HCT116 (cell line): ENCODE results near the gene IGIP. TPM values are rescaled to one million over a fixed set of nuclear protein-coding genes. Genes with fewer than 3 reads are reported as not detected.

Source experiments
- ATAC-seq: fragments of 200-7000 bp; cut with Tn5 transposase; 2 replicates; pipeline ENCODE4 v1.9.1; 2020; ENCODE audit warnings: mild to moderate bottlenecking, moderate library complexity
- BruUV-seq: library from RNA; stranded (reverse); fragments of 400-500 nt; replicated peaks from 2 replicates; lab custom pipeline; 2021; lab: Mats Ljungman, UMichigan
- CTCF ChIA-PET: fragments of 300-600 bp; sonication (Branson Sonifier 250); formaldehyde crosslinking; loops from one replicate; lab custom pipeline; 2021; ENCODE audit warnings: antibody characterized with exemption; lab: Charles Lee
- POLR2A ChIA-PET: fragments of 300-600, 350-600 bp; sonication (Branson Sonifier 250); formaldehyde crosslinking; loops from one replicate; lab custom pipeline; 2021; ENCODE audit warnings: antibody characterized with exemption; lab: Charles Lee
- RAD21 ChIA-PET, 2 experiments: fragments of 300-600 bp; sonication (Branson Sonifier 250); formaldehyde crosslinking; loops; one replicate each; lab custom pipeline; 2023; ENCODE audit warnings: low total read pairs in 2 of 2; ENCODE audit not compliant: uncharacterized antibody in 2 of 2, unreplicated experiment in 2 of 2, low non-redundant PET in 1 of 2; lab: Charles Lee
- DNase-seq: peaks from one replicate; pipeline ENCODE4 v3.0.0-alpha.2; 2010; ENCODE audit warnings: low read depth, low spot score
- H2AFZ ChIP-seq: fragments of 200-600 bp; shearing (Covaris generic), sonication (generic); 2 replicates; pipeline ENCODE4 v1.6.1; 2017; ENCODE audit warnings: low read depth, mixed run types, mixed read lengths, antibody characterized with exemption, low read length; ENCODE audit not compliant: poor library complexity, severe bottlenecking
- H3K27ac ChIP-seq: 2 replicates; pipeline ENCODE4 v1.5.1; 2012; ENCODE audit warnings: low read depth, low read length
- H3K27me3 ChIP-seq: fragments of 200-600 bp; sonication (generic); 2 replicates; pipeline ENCODE4 v1.6.1; 2016; ENCODE audit warnings: mixed run types, low read length, mixed read lengths; ENCODE audit not compliant: insufficient read depth
- H3K36me3 ChIP-seq, 2 experiments: fragments of 200-500 bp in 1 of 2; fragments of 200-600 bp in 1 of 2; sonication (Bioruptor generic) in 1 of 2; sonication (generic) in 1 of 2; 2 replicates each; pipeline versions ENCODE4 v1.5.1 to v1.6.1; 2014 to 2016; ENCODE audit warnings: low read length in 2 of 2, inconsistent platforms in 1 of 2, mixed read lengths in 1 of 2, mixed run types in 1 of 2; ENCODE audit not compliant: insufficient read depth in 2 of 2, control insufficient read depth in 1 of 2
- H3K4me1 ChIP-seq, 2 experiments: fragments of 200-600 bp in 1 of 2; sonication (generic) in 1 of 2; 2 replicates each; pipeline versions ENCODE4 v1.5.1 to v1.6.1; 2012 to 2017; ENCODE audit warnings: low read length in 2 of 2, inconsistent platforms in 1 of 2, mild to moderate bottlenecking in 1 of 2, mixed read lengths in 1 of 2, mixed run types in 1 of 2, moderate library complexity in 1 of 2; ENCODE audit not compliant: insufficient read depth in 2 of 2, control insufficient read depth in 1 of 2
- H3K4me2 ChIP-seq: fragments of 200-600 bp; sonication (generic); 2 replicates; pipeline ENCODE4 v1.6.1; 2017; ENCODE audit warnings: mixed run types, low read length, mixed read lengths
- H3K4me3 ChIP-seq, 2 experiments: fragments of 200-600 bp in 1 of 2; sonication (generic) in 1 of 2; replicated peaks in 1 of 2; 2 replicates each; pipeline ENCODE4 v1.5.1; 2011 to 2016; ENCODE audit warnings: low read length in 2 of 2, control low read depth in 1 of 2, low read depth in 1 of 2, mild to moderate bottlenecking in 1 of 2, mixed read lengths in 1 of 2, mixed run types in 1 of 2
- H3K79me2 ChIP-seq: fragments of 200-600 bp; sonication (generic); 2 replicates; pipeline ENCODE4 v1.6.1; 2017; ENCODE audit warnings: mild to moderate bottlenecking, mixed run types, low read length, moderate library complexity, mixed read lengths; ENCODE audit not compliant: insufficient read depth
- H3K9ac ChIP-seq: fragments of 200-600 bp; sonication (generic); 2 replicates; pipeline ENCODE4 v1.6.1; 2016; ENCODE audit warnings: low read length, mixed read lengths
- H3K9me2 ChIP-seq: fragments of 200-600 bp; sonication (generic), shearing (Covaris generic); 2 replicates; pipeline ENCODE4 v1.6.1; 2017; ENCODE audit warnings: mixed run types, mild to moderate bottlenecking, moderate library complexity; ENCODE audit not compliant: insufficient read depth
- H3K9me3 ChIP-seq, 2 experiments: fragments of 200-500 bp in 1 of 2; fragments of 200-600 bp in 1 of 2; sonication (Bioruptor generic) in 1 of 2; sonication (generic) in 1 of 2; 2 replicates each; pipeline ENCODE4 v1.6.1; 2014 to 2017; ENCODE audit warnings: low read length in 2 of 2, mixed read lengths in 2 of 2, inconsistent platforms in 1 of 2, low read depth in 1 of 2, mild to moderate bottlenecking in 1 of 2, mixed run types in 1 of 2, moderate library complexity in 1 of 2; ENCODE audit not compliant: control insufficient read depth in 1 of 2, insufficient read depth in 1 of 2
- H4K20me1 ChIP-seq: fragments of 200-600 bp; sonication (generic), shearing (Covaris generic); 2 replicates; pipeline ENCODE4 v1.6.1; 2017; ENCODE audit warnings: mixed run types, mild to moderate bottlenecking, moderate library complexity; ENCODE audit not compliant: insufficient read depth
- CEBPB ChIP-seq: IDR thresholded peaks from 2 replicates; pipeline ENCODE4 v1.6.1; 2012; ENCODE audit warnings: low read depth
- EGR1 ChIP-seq: IDR thresholded peaks from 2 replicates; pipeline ENCODE4 v1.6.1; 2012; ENCODE audit warnings: low read depth
- ELF1 ChIP-seq: IDR thresholded peaks from 2 replicates; pipeline ENCODE4 v1.6.1; 2012; ENCODE audit warnings: low read depth, borderline replicate concordance
- EZH2 ChIP-seq: fragments of 200-600 bp; sonication (generic); IDR thresholded peaks from 2 replicates; pipeline ENCODE4 v1.6.1; 2017; ENCODE audit warnings: antibody characterized with exemption, mixed run types
- EZH2phosphoT487 ChIP-seq: fragments of 200-600 bp; IDR thresholded peaks from 2 replicates; pipeline ENCODE4 v1.6.1; 2018; ENCODE audit warnings: antibody characterized with exemption, borderline replicate concordance
- FOSL1 ChIP-seq: IDR thresholded peaks from 2 replicates; pipeline ENCODE4 v1.6.1; 2012; ENCODE audit warnings: low read depth
- JUND ChIP-seq: IDR thresholded peaks from 2 replicates; pipeline ENCODE4 v1.6.1; 2012
- POLR2A ChIP-seq: IDR thresholded peaks from 2 replicates; pipeline ENCODE4 v1.7.0; 2011; ENCODE audit warnings: borderline replicate concordance; ENCODE audit not compliant: insufficient read depth, insufficient read length; ENCODE audit errors: extremely low read depth
- RAD21 ChIP-seq: IDR thresholded peaks from 2 replicates; pipeline ENCODE4 v1.6.1; 2012; ENCODE audit warnings: low read depth, mild to moderate bottlenecking
- SIN3A ChIP-seq: IDR thresholded peaks from 2 replicates; pipeline ENCODE4 v1.6.1; 2012; ENCODE audit warnings: low read depth
- SP1 ChIP-seq: IDR thresholded peaks from 2 replicates; pipeline ENCODE4 v1.6.1; 2012; ENCODE audit warnings: low read depth
- SRF ChIP-seq: IDR thresholded peaks from 2 replicates; pipeline ENCODE4 v1.6.1; 2012; ENCODE audit warnings: low read depth
- TCF7L2 ChIP-seq: IDR thresholded peaks from 2 replicates; pipeline ENCODE4 v1.7.0; 2011; ENCODE audit warnings: borderline replicate concordance, inconsistent platforms; ENCODE audit not compliant: insufficient read depth, insufficient read length; ENCODE audit errors: extremely low read depth
- YY1 ChIP-seq: IDR thresholded peaks from 2 replicates; pipeline ENCODE4 v1.6.1; 2011; ENCODE audit warnings: low read length, low read depth, moderate library complexity, mild to moderate bottlenecking; ENCODE audit not compliant: insufficient replicate concordance; ENCODE audit errors: extremely low read depth
- ZFX ChIP-seq: fragments of 450-650 bp; IDR thresholded peaks from 2 replicates; pipeline ENCODE4 v1.6.1; 2017
- ZNF274 ChIP-seq: fragments of 200-500 bp; sonication (Bioruptor generic); IDR thresholded peaks from 2 replicates; pipeline ENCODE4 v1.6.1; 2014; ENCODE audit warnings: mild to moderate bottlenecking, low read depth, low read length, inconsistent platforms
- intact Hi-C: fragments of 100-400 bp; cut with micrococcal nuclease; formaldehyde crosslinking; loops from 2 replicates; pipeline ENCODE4 v1.10.0; 2022
- total RNA-seq: library from RNA; stranded (reverse); gene quantifications from one replicate; pipeline ENCODE4 v1.2.1, GENCODE V29; 2021; ENCODE audit not compliant: unreplicated experiment
- TF ChIP-seq, protein P1 (sequence below), 3 experiments: fragments of 200-600 bp in 1 of 3; sonication (generic) in 1 of 3; IDR thresholded peaks in 2 of 3; conservative IDR thresholded peaks in 1 of 3; 2 replicates each; pipeline ENCODE4 v1.5.1; 2012 to 2017; ENCODE audit warnings: low read depth in 2 of 3, low read length in 2 of 3, antibody characterized with exemption in 1 of 3, borderline replicate concordance in 1 of 3, control low read depth in 1 of 3, mild to moderate bottlenecking in 1 of 3, mixed read lengths in 1 of 3, mixed run types in 1 of 3, moderate library complexity in 1 of 3; ENCODE audit not compliant: insufficient read depth in 1 of 3
- TF ChIP-seq, protein P2 (sequence below): IDR thresholded peaks from 2 replicates; pipeline ENCODE4 v1.6.1; 2012
- TF ChIP-seq, protein P3 (sequence below): IDR thresholded peaks from 2 replicates; pipeline ENCODE4 v1.6.1; 2012; ENCODE audit warnings: low read depth
- TF ChIP-seq, protein P4 (sequence below): IDR thresholded peaks from 2 replicates; pipeline ENCODE4 v1.6.1; 2011; ENCODE audit warnings: mild to moderate bottlenecking, low read length, moderate library complexity; ENCODE audit not compliant: insufficient replicate concordance; ENCODE audit errors: extremely low read depth

IGIP gene
- total RNA-seq, 1 experiment from 2014 or later: 5.2 TPM

DNA sequence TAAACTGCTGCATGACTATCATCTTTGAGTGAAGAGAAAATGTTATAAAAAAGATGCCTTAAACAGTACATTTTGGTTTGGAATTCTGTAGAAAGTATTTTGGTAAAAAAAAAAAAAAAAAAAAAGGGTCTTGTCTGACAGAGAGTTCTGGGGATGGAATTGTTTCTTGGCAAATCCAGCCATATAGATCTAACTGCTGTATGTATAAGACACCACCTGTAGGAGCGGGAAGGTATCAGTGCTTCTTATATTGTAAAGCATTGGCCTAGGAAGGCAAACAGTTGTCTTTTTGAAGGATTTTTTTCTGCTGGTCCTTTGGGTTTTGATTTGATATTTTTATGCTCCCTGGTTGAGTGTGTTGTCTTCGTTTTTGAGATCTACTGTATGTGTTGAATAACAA, 9.0 kb upstream of the IGIP start:
- POLR2A ChIA-PET: no interaction called here
- Histone ChIP-seq H3K79me2 (peaks cover 47% of the 10 kb centered on the region), H3K4me1 (peaks cover 4 to 23% of the 10 kb centered on the region in 2 experiments; a peak in 3 of 4 replicates), H3K9me2 (no peaks in the 10 kb centered on the region), H3K27ac (no peak overlapping the region), H3K27me3 (no peaks in the 10 kb centered on the region), H2AFZ (no peak overlapping the region), H3K9me3 (no peaks in the 10 kb centered on the region), H3K4me2 (no peak overlapping the region), H3K4me3 (no peak overlapping the region), H3K9ac (no peak overlapping the region), H3K36me3 (no peaks in the 10 kb centered on the region), H4K20me1 (no peaks in the 10 kb centered on the region)
- ATAC-seq (no peak), DNase-seq (no peak)
- CTCF ChIA-PET: no interaction called here
- BruUV-seq: no TSS peak
- RAD21 ChIA-PET: interaction anchor here in 1 of 2 experiments (0.5 kb wide), 1 partner anchor 160 kb away, joined by 10 read pairs; no protein-coding TSS in a partner anchor
- no peak for TF ChIP-seq ZFX
- no peak for TF ChIP-seq CEBPB
- no peak for TF ChIP-seq JUND
- no peak for TF ChIP-seq SP1
- no peak for TF ChIP-seq ELF1
- TF ChIP-seq, protein P1, sequence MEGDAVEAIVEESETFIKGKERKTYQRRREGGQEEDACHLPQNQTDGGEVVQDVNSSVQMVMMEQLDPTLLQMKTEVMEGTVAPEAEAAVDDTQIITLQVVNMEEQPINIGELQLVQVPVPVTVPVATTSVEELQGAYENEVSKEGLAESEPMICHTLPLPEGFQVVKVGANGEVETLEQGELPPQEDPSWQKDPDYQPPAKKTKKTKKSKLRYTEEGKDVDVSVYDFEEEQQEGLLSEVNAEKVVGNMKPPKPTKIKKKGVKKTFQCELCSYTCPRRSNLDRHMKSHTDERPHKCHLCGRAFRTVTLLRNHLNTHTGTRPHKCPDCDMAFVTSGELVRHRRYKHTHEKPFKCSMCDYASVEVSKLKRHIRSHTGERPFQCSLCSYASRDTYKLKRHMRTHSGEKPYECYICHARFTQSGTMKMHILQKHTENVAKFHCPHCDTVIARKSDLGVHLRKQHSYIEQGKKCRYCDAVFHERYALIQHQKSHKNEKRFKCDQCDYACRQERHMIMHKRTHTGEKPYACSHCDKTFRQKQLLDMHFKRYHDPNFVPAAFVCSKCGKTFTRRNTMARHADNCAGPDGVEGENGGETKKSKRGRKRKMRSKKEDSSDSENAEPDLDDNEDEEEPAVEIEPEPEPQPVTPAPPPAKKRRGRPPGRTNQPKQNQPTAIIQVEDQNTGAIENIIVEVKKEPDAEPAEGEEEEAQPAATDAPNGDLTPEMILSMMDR (IDR thresholded peaks at IDR 0.05 in 2 of 3, conservative IDR thresholded peaks at IDR 0.05 in 1 of 3; ENCODE audit: borderline replicate concordance in 1 of 3, insufficient read depth in 1 of 3, low read depth in 2 of 3, low read length in 2 of 3): no peak
- no peak for TF ChIP-seq SRF
- TF ChIP-seq SIN3A: no peak
- no peak for TF ChIP-seq TCF7L2
- TF ChIP-seq EZH2phosphoT487: no peak
- TF ChIP-seq YY1: no peak
- TF ChIP-seq, protein P2, sequence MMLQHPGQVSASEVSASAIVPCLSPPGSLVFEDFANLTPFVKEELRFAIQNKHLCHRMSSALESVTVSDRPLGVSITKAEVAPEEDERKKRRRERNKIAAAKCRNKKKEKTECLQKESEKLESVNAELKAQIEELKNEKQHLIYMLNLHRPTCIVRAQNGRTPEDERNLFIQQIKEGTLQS: no peak
- TF ChIP-seq, protein P3, sequence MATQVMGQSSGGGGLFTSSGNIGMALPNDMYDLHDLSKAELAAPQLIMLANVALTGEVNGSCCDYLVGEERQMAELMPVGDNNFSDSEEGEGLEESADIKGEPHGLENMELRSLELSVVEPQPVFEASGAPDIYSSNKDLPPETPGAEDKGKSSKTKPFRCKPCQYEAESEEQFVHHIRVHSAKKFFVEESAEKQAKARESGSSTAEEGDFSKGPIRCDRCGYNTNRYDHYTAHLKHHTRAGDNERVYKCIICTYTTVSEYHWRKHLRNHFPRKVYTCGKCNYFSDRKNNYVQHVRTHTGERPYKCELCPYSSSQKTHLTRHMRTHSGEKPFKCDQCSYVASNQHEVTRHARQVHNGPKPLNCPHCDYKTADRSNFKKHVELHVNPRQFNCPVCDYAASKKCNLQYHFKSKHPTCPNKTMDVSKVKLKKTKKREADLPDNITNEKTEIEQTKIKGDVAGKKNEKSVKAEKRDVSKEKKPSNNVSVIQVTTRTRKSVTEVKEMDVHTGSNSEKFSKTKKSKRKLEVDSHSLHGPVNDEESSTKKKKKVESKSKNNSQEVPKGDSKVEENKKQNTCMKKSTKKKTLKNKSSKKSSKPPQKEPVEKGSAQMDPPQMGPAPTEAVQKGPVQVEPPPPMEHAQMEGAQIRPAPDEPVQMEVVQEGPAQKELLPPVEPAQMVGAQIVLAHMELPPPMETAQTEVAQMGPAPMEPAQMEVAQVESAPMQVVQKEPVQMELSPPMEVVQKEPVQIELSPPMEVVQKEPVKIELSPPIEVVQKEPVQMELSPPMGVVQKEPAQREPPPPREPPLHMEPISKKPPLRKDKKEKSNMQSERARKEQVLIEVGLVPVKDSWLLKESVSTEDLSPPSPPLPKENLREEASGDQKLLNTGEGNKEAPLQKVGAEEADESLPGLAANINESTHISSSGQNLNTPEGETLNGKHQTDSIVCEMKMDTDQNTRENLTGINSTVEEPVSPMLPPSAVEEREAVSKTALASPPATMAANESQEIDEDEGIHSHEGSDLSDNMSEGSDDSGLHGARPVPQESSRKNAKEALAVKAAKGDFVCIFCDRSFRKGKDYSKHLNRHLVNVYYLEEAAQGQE: no peak
- TF ChIP-seq EGR1: no peak
- TF ChIP-seq, protein P4, sequence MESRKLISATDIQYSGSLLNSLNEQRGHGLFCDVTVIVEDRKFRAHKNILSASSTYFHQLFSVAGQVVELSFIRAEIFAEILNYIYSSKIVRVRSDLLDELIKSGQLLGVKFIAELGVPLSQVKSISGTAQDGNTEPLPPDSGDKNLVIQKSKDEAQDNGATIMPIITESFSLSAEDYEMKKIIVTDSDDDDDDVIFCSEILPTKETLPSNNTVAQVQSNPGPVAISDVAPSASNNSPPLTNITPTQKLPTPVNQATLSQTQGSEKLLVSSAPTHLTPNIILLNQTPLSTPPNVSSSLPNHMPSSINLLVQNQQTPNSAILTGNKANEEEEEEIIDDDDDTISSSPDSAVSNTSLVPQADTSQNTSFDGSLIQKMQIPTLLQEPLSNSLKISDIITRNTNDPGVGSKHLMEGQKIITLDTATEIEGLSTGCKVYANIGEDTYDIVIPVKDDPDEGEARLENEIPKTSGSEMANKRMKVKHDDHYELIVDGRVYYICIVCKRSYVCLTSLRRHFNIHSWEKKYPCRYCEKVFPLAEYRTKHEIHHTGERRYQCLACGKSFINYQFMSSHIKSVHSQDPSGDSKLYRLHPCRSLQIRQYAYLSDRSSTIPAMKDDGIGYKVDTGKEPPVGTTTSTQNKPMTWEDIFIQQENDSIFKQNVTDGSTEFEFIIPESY: no peak
- no peak for TF ChIP-seq FOSL1
- no peak for TF ChIP-seq ZNF274
- TF ChIP-seq RAD21: no peak
- no peak for TF ChIP-seq EZH2
- TF ChIP-seq POLR2A: no peak
- intact Hi-C loops: no loop called here
